Vagina (tissue), 2 donors: Measurements from ENCODE around the gene DBT.

Source experiments
- CTCF ChIP-seq, 3 experiments: fragments of 450-650 bp in 2 of 3; fragments of 200-600 bp in 1 of 3; sonication (generic) in 1 of 3; IDR thresholded peaks; one replicate each; pipeline ENCODE4 v1.5.1; 2017 to 2019; ENCODE audit warnings: antibody characterized with exemption in 3 of 3, mild to moderate bottlenecking in 2 of 3, moderate library complexity in 2 of 3
- POLR2A ChIP-seq, 2 donors: fragments of 450-650 bp; IDR thresholded peaks; one replicate each; pipeline ENCODE4 v1.6.1; 2017; ENCODE audit warnings: antibody characterized with exemption in 2 of 2, mild to moderate bottlenecking in 2 of 2, moderate library complexity in 2 of 2

- TF ChIP-seq CTCF (IDR thresholded peaks at IDR 0.05): no peak
- TF ChIP-seq POLR2A (IDR thresholded peaks at IDR 0.05): no peak
These were observed 19.8 kb downstream of the DBT start for GRCh38 chr1:100229681-100230443.
